Body of pancreas (tissue), 4 donors: ENCODE data around the gene MRO.
A peak's percentile ranks its signal among the peaks of the same experiment; 100 is the strongest.

Source experiments
- POLR2A ChIP-seq, 3 donors: fragments of 450-650 bp; IDR thresholded peaks; one replicate each; pipeline ENCODE4 v1.6.1; 2016; ENCODE audit warnings: antibody characterized with exemption in 3 of 3, mild to moderate bottlenecking in 2 of 3
- TF ChIP-seq, protein P1 (sequence below), 7 experiments: fragments of 450-650 bp in 4 of 7; fragments of 200-600 bp in 3 of 7; sonication (generic) in 3 of 7; IDR thresholded peaks; one replicate each; pipeline ENCODE4 v1.5.1; 2016 to 2019; ENCODE audit warnings: antibody characterized with exemption in 7 of 7

- TF ChIP-seq POLR2A (IDR thresholded peaks at IDR 0.05): peak in 1 of 3 donors; percentile 18
- TF ChIP-seq, protein P1, sequence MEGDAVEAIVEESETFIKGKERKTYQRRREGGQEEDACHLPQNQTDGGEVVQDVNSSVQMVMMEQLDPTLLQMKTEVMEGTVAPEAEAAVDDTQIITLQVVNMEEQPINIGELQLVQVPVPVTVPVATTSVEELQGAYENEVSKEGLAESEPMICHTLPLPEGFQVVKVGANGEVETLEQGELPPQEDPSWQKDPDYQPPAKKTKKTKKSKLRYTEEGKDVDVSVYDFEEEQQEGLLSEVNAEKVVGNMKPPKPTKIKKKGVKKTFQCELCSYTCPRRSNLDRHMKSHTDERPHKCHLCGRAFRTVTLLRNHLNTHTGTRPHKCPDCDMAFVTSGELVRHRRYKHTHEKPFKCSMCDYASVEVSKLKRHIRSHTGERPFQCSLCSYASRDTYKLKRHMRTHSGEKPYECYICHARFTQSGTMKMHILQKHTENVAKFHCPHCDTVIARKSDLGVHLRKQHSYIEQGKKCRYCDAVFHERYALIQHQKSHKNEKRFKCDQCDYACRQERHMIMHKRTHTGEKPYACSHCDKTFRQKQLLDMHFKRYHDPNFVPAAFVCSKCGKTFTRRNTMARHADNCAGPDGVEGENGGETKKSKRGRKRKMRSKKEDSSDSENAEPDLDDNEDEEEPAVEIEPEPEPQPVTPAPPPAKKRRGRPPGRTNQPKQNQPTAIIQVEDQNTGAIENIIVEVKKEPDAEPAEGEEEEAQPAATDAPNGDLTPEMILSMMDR (IDR thresholded peaks at IDR 0.05): peak in 1 of 7 experiments; percentile 11
Measured at GRCh38 chr18:50806208-50806616, 13.6 kb downstream of the MRO start.
